HG03025 (cell line): ENCODE data around the gene TLR3.
"Not testable (repeated sequence)": the region's sequence is repeated elsewhere in the genome, so short reads cannot be mapped to it uniquely, and the experiment has no call there.

Experiments used
- ATAC-seq: cut with Tn5 transposase; IDR thresholded peaks from one replicate; pipeline ENCODE4 v1.9.1; 2021; ENCODE audit warnings: mild to moderate bottlenecking, moderate library complexity; ENCODE audit not compliant: unreplicated experiment, low FRiP score

Gene TLR3

GRCh38 chr4:186040316-186040715, 28.6 kb upstream of the TLR3 start:
- no peak for ATAC-seq

- ATAC-seq = not testable (repeated sequence)
These were observed 21.5 kb upstream of the TLR3 start for GRCh38 chr4:186047501-186047900.

GRCh38 chr4:186050135-186050534, 18.8 kb upstream of the TLR3 start:
- not testable (repeated sequence) for ATAC-seq

- ATAC-seq = no peak
These were observed 17.9 kb upstream of the TLR3 start for GRCh38 chr4:186051096-186051495.

GRCh38 chr4:186058253-186058979, 10.5 kb upstream of the TLR3 start:
- peak; percentile 100 for ATAC-seq

GRCh38 chr4:186058980-186059316, 10.0 kb upstream of the TLR3 start:
- ATAC-seq = no peak

GRCh38 chr4:186061921-186062320, 7.0 kb upstream of the TLR3 start:
- no peak for ATAC-seq

- peak; percentile 75 for ATAC-seq
These were observed 1.1 kb upstream of the TLR3 start for GRCh38 chr4:186067757-186068385.

- ATAC-seq = no peak
These were observed 773 bp downstream of the TLR3 start for GRCh38 chr4:186069729-186070128.

GRCh38 chr4:186072516-186072915, 3.6 kb downstream of the TLR3 start:
- no peak for ATAC-seq

- ATAC-seq = no peak
These were observed 5.2 kb downstream of the TLR3 start for GRCh38 chr4:186074189-186074588.

- no peak for ATAC-seq
These were observed 10.2 kb downstream of the TLR3 start for GRCh38 chr4:186078981-186079638.

GRCh38 chr4:186079694-186080093, 10.7 kb downstream of the TLR3 start:
- ATAC-seq = no peak

- no peak for ATAC-seq
These were observed 12.3 kb downstream of the TLR3 start for GRCh38 chr4:186081202-186081807.

GRCh38 chr4:186082221-186082620, 13.3 kb downstream of the TLR3 start:
- no peak for ATAC-seq

GRCh38 chr4:186088523-186088922, 19.6 kb downstream of the TLR3 start:
- no peak for ATAC-seq

GRCh38 chr4:186092296-186092695, 23.3 kb downstream of the TLR3 start:
- ATAC-seq = no peak

GRCh38 chr4:186095406-186095805, 26.4 kb downstream of the TLR3 start:
- no peak for ATAC-seq

- no peak for ATAC-seq
These were observed 27.8 kb downstream of the TLR3 start for GRCh38 chr4:186096681-186097165.

- no peak for ATAC-seq
These were observed 28.4 kb downstream of the TLR3 start for GRCh38 chr4:186097386-186097785.

GRCh38 chr4:186102931-186103330, 34.0 kb downstream of the TLR3 start:
- no peak for ATAC-seq
